Measurements from ENCODE around the gene OTOG.

The OTOG gene

DNA sequence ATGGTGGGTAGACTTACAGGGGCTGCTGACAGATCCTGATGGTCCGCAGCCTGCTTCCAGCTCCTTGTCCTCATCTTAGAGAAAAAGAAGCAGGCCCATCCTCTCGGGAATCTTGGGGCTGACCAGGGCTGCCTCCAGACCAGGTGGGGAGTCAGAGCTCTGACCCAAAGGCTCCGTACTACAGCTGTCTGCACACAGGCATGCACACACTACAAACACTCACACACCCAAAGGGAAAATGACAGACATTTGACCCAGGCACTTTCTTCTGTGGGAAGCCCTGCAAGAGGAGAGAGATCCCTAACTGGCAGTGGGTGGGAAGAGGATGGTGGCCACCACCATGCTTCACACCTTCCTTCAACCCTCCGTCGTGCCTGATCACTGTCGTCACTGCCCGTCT lies 125.4 kb downstream of the OTOG start:
- DNase-seq: no peak

DNA sequence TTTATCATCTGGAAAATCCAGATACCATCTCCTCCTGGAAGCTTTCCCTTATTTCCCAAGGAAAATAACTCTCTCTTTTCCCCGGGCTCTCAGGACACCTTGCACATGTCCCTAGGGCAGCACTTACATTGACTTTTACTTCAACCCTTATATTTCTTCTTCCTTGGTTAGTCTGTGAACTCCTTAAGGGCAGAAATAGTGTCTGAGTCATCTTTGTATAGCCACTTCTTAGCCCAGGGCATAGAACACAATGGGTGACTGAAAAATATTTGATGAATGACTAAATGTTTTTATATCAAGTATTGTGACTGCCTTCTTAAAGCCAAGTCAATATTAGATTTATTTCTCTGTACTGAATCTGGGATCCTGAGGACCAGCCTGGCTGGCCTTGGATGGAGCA lies 126.9 kb downstream of the OTOG start:
- no peak for DNase-seq

DNA sequence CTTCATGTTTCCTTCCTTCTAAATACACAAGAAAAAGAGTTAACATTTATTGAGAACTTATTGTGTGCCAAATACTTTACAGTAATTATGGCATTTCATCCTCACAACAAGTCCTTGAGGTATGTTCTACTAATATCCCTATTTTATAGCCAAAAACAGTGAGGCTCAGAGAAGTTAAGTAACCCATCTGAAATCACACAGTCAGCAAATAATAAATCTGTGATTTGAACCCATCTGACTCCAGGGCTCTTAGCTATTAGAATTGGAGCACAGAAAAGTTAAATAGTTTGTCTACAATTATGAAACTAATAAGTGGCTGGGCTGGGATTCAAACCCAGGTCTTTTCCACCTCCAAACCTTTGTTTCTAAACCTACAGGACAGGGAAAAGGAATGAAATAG lies 135.8 kb downstream of the OTOG start:
- no peak for DNase-seq

DNA sequence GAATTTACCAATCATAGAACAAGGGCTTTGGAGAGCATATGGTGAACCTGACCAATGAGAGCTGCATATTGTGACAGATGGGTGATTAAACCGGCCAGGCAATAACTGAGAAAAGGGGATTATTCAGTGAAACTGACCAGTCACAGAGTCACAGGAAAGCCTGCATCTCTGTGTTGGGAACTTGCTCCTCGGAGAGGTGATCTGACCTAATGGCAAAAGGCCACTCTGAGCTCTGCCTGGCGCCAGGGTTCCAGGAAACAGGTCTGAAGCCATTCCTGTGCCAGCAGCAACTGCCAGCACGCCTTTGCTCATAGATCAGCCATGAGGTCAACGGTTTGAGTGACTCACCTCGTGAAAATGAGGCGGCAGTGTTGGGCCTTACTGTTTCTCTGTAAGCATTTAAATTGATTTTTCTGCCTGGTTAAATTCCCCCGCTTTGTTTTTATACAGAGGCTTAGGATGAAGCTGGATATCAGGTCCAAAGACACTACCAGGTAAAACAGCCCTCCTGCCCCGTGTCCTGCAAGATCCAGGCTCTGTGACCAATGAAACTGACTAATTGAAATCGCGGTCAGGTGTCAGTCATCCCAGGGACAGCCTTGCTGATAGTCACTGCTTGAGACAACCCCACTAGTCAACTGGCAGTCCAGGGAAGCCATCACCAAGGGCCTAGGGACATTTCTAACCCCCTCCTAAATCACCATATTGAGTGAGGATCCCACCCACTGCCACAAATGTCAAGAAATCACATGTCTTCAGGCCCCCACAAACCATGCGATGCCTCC lies 136.5 kb downstream of the OTOG start:
- no peak for DNase-seq

DNA sequence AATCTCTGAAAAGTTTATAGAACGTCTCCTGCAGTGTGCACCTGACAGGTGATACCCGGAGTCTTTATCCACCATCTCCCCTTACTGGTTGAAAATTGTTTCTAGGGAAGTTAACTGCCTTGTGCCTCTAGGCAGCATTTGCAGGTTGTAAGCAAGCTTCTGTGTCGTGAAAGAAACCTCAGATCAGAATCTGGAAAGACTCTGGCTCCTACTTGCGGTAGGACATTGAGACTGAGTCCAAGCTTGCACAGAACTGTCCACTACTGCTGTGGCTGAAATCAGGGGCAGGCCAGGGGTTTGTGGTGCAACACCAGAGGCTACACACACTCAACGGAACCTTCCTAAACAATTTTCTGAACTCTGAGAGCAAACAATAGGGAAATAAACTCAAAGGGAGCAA lies 137.5 kb downstream of the OTOG start:
- no peak for DNase-seq

DNA sequence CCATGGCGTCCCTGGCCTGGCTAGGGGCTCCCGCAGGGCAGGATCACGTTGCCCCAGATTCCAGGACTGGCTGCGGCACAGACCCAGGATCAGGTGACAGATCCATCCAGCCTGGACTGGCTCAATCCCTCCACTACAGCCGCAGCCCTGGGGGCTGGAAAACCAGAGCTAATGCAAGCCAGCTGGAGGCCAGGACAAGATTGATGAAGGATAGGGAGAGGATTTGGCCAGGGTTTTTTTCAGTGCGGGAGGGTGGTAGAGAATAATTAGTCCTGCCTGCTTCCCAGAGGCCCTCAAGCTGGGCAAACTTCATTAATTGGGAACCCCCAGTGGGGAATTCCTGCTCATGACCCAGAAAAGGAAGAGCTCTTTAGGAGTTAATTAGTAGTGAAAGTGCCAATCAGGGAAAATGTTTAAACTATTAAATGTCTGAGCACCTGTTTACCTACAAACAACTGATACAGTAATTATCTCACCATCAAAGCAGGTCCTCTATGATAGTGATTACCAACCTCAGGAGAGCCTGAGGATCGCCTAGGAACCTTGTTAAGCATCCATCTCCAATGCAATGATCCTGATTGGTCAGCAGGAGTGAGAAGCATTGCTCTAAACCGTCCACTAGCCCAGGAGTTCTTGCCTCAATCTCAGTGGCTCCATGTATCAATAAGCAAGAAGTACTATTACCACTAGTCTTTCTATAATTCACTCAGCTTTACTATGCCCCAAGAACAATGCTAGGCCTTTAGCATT lies 139.3 kb downstream of the OTOG start:
- no peak for DNase-seq

DNA sequence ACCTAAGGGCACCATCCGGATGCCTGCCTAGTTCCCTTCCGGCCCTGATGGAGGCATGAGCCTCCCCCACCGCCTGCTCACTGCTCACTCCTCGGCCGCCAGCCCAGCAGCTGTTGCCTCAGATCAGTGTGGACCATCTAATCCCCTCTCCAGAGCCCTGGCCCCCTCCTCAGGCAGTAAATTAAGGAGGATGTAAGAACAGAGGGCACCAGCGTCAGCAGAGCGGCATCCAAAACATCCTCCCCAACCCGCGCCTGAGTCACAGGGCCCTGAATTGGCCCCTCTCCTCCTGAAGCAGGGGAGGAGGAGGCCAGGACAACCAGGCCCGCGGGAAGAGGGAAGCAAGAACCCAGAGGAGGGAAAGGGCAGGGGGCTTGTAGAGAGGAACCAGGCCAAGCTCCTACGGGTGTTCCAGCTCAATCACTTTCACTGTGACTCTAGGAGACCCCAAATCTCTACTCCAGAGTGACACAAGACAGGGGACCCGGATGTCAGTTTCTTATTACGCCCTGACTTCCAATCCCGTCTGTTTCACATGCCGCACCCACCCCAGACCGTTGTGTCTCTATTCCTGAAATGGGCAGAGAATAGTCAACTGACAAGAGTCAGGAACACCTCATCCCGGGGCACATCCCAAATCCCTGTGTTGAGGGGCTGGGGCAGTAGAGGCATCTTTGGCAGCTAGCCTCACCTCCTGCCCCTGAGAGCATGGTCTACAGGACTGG lies 141.0 kb downstream of the OTOG start:
- no peak for DNase-seq

DNA sequence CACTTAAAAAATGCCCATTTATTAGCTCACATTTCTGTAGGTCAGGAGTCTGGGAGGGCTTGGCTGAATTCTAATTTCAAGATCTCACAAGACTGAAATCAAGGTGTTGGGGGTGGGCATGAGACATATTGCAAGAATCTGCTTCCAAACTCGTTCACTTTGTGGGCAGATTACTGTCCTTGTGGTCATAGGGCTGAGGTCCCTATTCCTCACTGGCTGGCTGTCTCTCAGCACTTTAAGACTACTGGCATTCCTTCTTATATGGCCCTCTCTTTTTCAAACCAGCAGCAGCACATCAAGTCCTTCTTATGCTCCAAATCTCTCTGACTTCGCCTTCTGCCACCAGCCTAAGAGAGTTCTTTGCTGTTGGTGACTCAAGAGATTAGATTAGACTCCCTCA lies 144.5 kb downstream of the OTOG start:
- DNase-seq: no peak

DNA sequence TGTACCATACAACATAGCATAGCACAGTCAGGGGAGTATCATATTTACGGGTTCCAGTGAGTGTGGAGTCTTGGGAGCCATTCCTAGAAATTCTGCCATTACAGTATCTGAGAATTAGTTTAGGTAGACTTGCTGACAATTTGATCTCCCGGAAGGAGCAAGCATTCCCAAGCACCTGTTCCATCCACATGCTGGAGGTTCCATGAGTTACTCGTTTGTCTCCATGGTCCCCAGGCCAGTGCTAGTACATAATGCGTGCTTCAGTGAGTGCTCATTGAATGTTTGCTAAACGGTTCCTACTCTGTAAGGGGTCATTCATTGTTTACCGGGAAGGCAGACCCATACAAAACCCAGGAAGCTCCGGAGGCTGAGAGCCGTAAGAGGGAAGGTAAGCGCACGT lies 144.9 kb downstream of the OTOG start:
- DNase-seq: no peak

DNA sequence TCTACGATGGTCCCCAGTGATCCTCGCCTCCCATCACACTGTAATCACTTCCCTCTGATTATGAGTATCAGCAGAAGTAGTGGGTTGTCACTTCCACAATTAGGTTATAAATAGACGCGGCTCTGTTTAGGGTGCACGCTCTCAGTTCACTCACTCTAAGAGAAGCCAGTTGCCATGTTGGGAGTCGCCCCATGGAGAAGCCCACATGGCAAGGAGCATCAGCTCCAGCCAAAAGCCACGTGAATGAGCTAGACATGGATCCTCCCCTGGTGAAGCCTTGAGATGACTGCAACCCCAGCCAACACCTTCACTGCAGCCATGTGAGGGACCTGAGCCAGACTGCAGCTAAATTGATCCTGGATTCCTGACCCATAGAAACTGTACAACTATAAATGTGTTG lies 145.9 kb downstream of the OTOG start:
- DNase-seq: no peak

DNA sequence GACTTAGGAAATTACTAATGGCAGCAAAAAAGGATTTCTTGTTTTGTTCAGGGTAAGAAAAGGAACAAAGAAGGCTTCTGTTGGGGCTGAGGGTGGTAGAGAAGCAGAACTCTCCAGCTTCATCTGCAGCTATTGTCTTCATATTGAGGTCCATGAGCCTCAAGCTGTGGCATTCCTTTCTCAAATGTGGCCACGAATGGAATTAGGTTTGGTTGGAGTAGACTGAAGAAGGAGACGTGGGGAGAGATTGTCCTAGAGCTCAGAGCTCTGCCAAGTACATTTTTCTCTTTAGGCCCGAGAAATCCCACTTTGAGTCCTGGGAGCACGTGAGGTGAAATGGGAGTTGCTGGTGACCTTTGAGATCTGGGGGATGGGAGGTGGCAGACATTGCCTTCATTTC lies 146.5 kb downstream of the OTOG start:
- DNase-seq: no peak

DNA sequence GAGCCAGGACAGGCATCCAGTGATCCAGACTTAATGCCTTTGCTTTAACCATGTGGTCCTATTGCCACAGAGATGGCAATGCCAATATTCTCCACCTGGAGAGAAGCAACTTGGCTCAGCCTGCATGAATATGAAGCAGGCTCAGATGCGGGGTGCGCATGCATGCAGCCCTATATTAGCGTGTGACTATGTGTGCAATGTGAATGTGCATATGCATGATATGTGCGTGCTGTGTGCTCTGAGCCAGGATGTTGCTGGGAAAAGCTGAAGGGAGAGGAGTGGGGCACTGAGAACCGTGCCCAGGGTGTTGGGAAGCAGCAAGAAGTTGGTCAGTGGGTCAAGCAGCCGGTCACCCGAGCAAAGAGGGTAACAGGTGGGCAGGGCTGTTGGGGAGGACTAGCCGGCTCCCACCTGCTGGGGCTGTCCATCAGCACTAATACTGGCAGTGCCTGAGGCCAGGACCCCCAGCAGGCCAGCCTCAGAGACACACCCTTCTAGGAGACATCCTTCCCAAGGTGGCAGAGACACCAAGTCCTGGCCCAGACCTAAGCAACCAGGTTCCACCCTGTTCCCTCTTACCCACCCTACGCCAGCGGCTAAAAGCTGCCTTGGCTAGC lies 147.5 kb downstream of the OTOG start:
- no peak for DNase-seq

DNA sequence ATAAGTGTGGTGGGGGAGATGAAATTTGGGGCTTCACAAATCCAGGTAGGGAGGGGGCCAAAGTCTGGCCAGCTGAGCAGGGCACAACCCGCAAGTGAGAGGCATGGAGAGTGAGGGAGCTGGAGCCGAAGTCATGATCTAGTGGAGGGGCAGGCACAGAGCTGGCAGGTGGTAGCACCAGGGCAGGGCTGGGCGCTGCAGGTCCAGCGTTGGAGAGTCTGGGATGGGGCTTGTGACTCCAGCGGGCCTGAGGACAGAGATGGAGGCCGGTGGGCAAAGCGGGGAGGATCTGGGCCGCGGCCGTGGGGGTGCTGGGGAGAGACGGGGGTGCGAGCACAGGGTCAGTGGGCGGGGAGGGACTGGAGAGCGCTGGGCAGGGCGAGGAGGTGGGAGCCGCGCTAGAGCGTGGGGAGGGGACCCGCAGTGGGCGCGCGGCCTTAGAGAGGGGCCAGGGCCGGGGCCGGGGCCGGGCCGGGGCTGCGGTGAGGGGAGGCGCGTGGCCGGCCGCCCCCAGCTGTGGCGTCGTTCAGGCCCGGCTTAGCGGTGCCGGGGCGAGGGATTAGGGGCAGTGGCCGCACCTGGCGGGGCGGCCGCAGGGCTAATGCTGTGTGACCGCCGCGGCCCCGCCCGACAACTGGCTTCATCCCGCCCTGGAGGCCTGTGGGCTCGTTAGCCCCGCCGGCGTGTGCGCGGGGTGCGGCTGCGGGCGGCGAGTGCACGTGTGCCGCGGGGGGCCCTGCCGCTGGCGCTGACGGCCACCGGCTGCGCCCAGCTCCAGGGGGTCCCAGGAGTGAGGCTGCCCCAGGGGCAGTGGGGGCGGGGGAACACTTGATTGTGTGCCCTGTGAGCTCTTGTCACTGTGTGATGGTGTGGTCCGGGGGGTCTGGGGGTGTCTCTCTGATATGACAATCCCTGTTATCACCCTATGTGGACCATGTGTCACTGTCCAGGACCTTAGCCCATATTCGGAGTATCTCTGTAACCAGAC lies 148.7 kb downstream of the OTOG start:
- no peak for DNase-seq

DNA sequence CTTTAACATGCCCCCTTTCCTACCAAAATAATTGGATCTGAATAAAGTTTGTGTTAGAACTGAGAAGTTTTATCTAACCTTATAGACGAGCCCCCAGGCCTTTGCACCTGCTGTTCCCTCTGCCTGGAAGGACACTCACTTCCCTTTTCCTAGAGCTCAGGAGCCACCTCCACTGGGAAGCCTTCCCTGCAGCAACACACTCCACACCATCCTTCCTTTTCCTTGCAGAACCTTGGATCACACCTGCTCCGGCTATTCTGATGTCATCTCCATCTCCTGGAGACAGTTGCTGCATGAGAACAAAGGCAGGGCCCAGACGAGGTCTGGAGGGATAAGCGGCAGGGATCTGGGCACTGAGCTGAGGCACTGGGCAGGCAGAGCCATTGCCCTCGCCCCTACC lies 149.7 kb downstream of the OTOG start:
- no peak for DNase-seq

All from NCI-H446 treated with DMSO at 0.1 percent for 48 hours (cell line).